Ascending aorta (tissue), 2 donors: ENCODE data around the gene ZNF267. TPM values are rescaled to one million over a fixed set of nuclear protein-coding genes. Genes with fewer than 3 reads are reported as not detected.
"Not testable (repeated sequence)": the region's sequence is repeated elsewhere in the genome, so short reads cannot be mapped to it uniquely, and the experiment has no call there.

Experiments
- DNase-seq, 2 donors: peaks; one replicate each; pipeline ENCODE4 v3.0.0-alpha.2; 2019; ENCODE audit warnings: low spot score in 2 of 2
- H3K27ac ChIP-seq, 2 donors: fragments of 200-600 bp; sonication (generic); one replicate each; pipeline ENCODE4 v1.5.1; 2016 to 2017; ENCODE audit warnings: mild to moderate bottlenecking in 1 of 2
- H3K27me3 ChIP-seq: fragments of 200-600 bp; sonication (generic); one replicate; pipeline ENCODE4 v1.5.1; 2017
- H3K36me3 ChIP-seq, 2 donors: fragments of 200-600 bp; sonication (generic); one replicate each; pipeline ENCODE4 v1.5.1; 2016
- H3K4me1 ChIP-seq, 2 donors: fragments of 200-600 bp; sonication (generic); one replicate each; pipeline ENCODE4 v1.5.1; 2016 to 2017; ENCODE audit warnings: mild to moderate bottlenecking in 1 of 2
- H3K4me3 ChIP-seq, 2 donors: fragments of 200-600 bp; sonication (generic); one replicate each; pipeline ENCODE4 v1.5.1; 2016 to 2017; ENCODE audit warnings: mild to moderate bottlenecking in 1 of 2
- H3K9me3 ChIP-seq, 2 donors: fragments of 200-600 bp; sonication (generic); one replicate each; pipeline ENCODE4 v1.5.1; 2016
- CTCF ChIP-seq, 3 experiments: fragments of 200-600 bp in 2 of 3; fragments of 450-650 bp in 1 of 3; sonication (generic) in 2 of 3; IDR thresholded peaks; one replicate each; pipeline ENCODE4 v1.5.1; 2016 to 2019; ENCODE audit warnings: antibody characterized with exemption in 3 of 3, mild to moderate bottlenecking in 1 of 3, moderate library complexity in 1 of 3
- intact Hi-C: fragments of 100-400 bp; cut with DNase I; formaldehyde crosslinking; loops from one replicate; pipeline ENCODE4 v1.15.1; 2023
- total RNA-seq: library from RNA; depleted of rRNA; stranded (reverse); fragments of >200 nt; gene quantifications from one replicate; pipeline ENCODE4 v1.1.0, GENCODE V29; 2016

The ZNF267 gene
- total RNA-seq, 1 donor from 2014 or later: 3.8 TPM

- Histone ChIP-seq H3K36me3 (peaks cover 27 to 50% of the 10 kb centered on the region in 2 donors), H3K4me1 (no peaks in the 10 kb centered on the region), H3K9me3 (peaks cover 13 to 44% of the 10 kb centered on the region in 2 donors), H3K27ac (no peak overlapping the region), H3K27me3 (no peaks in the 10 kb centered on the region), H3K4me3 (no peak overlapping the region)
- intact Hi-C loops: no loop called here
- no peak for DNase-seq
- no peak for TF ChIP-seq CTCF (IDR thresholded peaks at IDR 0.05)
Measured at GRCh38 chr16:31899505-31899904, 25.9 kb downstream of the ZNF267 start.

GRCh38 chr16:31904571-31904970 is 31.0 kb downstream of the ZNF267 start:
- H3K27me3 ChIP-seq, H3K27ac ChIP-seq, H3K4me1 ChIP-seq, DNase-seq, H3K4me3 ChIP-seq, intact Hi-C loops: not testable (repeated sequence)
- H3K36me3 ChIP-seq: peaks cover 15 to 32% of the 10 kb centered on the region in 2 donors
- H3K9me3 ChIP-seq: peaks cover 37 to 68% of the 10 kb centered on the region in 2 donors

GRCh38 chr16:31913668-31914067 is 40.1 kb downstream of the ZNF267 start:
- H3K27ac ChIP-seq: no peak overlapping the region
- peaks cover 85 to 100% of the 10 kb centered on the region in 2 donors for H3K9me3 ChIP-seq
- intact Hi-C loops: no loop called here
- no peak overlapping the region for H3K4me3 ChIP-seq
- H3K27me3 ChIP-seq: no peaks in the 10 kb centered on the region
- no peak for DNase-seq
- no peaks in the 10 kb centered on the region for H3K4me1 ChIP-seq
- peaks cover 47 to 70% of the 10 kb centered on the region in 2 donors for H3K36me3 ChIP-seq
- TF ChIP-seq CTCF (IDR thresholded peaks at IDR 0.05): no peak

- intact Hi-C loops: no loop called here
- peaks cover 45 to 61% of the 10 kb centered on the region in 2 donors for H3K36me3 ChIP-seq
Measured at GRCh38 chr16:31916056-31916488, 42.5 kb downstream of the ZNF267 start.

GRCh38 chr16:31920373-31920772 is 46.8 kb downstream of the ZNF267 start:
- intact Hi-C loops: no loop called here
- H3K27ac ChIP-seq: no peak overlapping the region
- H3K4me1 ChIP-seq: no peaks in the 10 kb centered on the region
- H3K9me3 ChIP-seq: peaks cover 58 to 98% of the 10 kb centered on the region in 2 donors
- H3K27me3 ChIP-seq: no peaks in the 10 kb centered on the region
- no peak for DNase-seq
- H3K4me3 ChIP-seq: no peak overlapping the region
- no peak for TF ChIP-seq CTCF (IDR thresholded peaks at IDR 0.05)
- H3K36me3 ChIP-seq: peaks cover 18 to 25% of the 10 kb centered on the region in 2 donors

More at GRCh38 chr16:31916056-31916488, 42.5 kb downstream of the ZNF267 start:
- DNase-seq: no peak
- TF ChIP-seq CTCF (IDR thresholded peaks at IDR 0.05): no peak
- H3K9me3 ChIP-seq: peaks cover 90 to 100% of the 10 kb centered on the region in 2 donors
- no peak overlapping the region for H3K4me3 ChIP-seq
- H3K27ac ChIP-seq: no peak overlapping the region
- no peaks in the 10 kb centered on the region for H3K27me3 ChIP-seq
- no peaks in the 10 kb centered on the region for H3K4me1 ChIP-seq

- H3K27me3 ChIP-seq, H3K27ac ChIP-seq, H3K36me3 ChIP-seq, H3K4me1 ChIP-seq, DNase-seq, H3K9me3 ChIP-seq, H3K4me3 ChIP-seq, intact Hi-C loops: not testable (repeated sequence)
Measured at GRCh38 chr16:31951806-31952205, 78.2 kb downstream of the ZNF267 start.

GRCh38 chr16:31952206-31952605 is 78.6 kb downstream of the ZNF267 start:
- H3K27ac ChIP-seq, H3K9me3 ChIP-seq, H3K27me3 ChIP-seq, DNase-seq, H3K36me3 ChIP-seq, H3K4me3 ChIP-seq, intact Hi-C loops, H3K4me1 ChIP-seq: not testable (repeated sequence)

GRCh38 chr16:31956221-31956620 is 82.6 kb downstream of the ZNF267 start:
- intact Hi-C loops, H3K36me3 ChIP-seq, H3K4me1 ChIP-seq, DNase-seq, H3K27ac ChIP-seq, H3K27me3 ChIP-seq, H3K4me3 ChIP-seq, H3K9me3 ChIP-seq: not testable (repeated sequence)

- intact Hi-C loops, H3K4me1 ChIP-seq, H3K36me3 ChIP-seq, H3K27ac ChIP-seq, H3K27me3 ChIP-seq, DNase-seq, H3K9me3 ChIP-seq, H3K4me3 ChIP-seq: not testable (repeated sequence)
Measured at GRCh38 chr16:31960186-31960910, 86.7 kb downstream of the ZNF267 start.
